Fibroblast of lung (primary cell): ENCODE data around the gene CYLD. TPM values are rescaled to one million over a fixed set of nuclear protein-coding genes. Genes with fewer than 3 reads are reported as not detected.

ENCODE experiments used
- DNase-seq, 2 donors: peaks; one replicate each; pipeline versions ENCODE4 v3.0.0 to v3.0.0-alpha.2; 2010; ENCODE audit warnings: low read depth in 2 of 2
- H2AFZ ChIP-seq: 2 replicates; pipeline ENCODE4 v1.5.1; 2012; ENCODE audit warnings: low read length, control low read depth, inconsistent platforms
- H3K27ac ChIP-seq: 2 replicates; pipeline ENCODE4 v1.5.1; 2011; ENCODE audit warnings: low read length, control low read depth; ENCODE audit not compliant: insufficient read depth
- H3K27me3 ChIP-seq: 2 replicates; pipeline ENCODE4 v1.5.1; 2011; ENCODE audit warnings: mild to moderate bottlenecking, low read length; ENCODE audit not compliant: control insufficient read depth, insufficient read depth
- H3K36me3 ChIP-seq: 2 replicates; pipeline ENCODE4 v1.5.1; 2011; ENCODE audit warnings: low read length; ENCODE audit not compliant: control insufficient read depth, insufficient read depth
- H3K4me1 ChIP-seq: 2 replicates; pipeline ENCODE4 v1.5.1; 2011; ENCODE audit warnings: low read length; ENCODE audit not compliant: control insufficient read depth, insufficient read depth; ENCODE audit errors: extremely low read depth
- H3K4me2 ChIP-seq: 2 replicates; pipeline ENCODE4 v1.5.1; 2011; ENCODE audit warnings: low read length, control low read depth; ENCODE audit not compliant: insufficient read depth; ENCODE audit errors: extremely low read depth
- H3K4me3 ChIP-seq, 4 experiments: fragments of 200-600 bp in 1 of 4; sonication (generic) in 1 of 4; replicated peaks in 1 of 4; 2 replicates each; pipeline ENCODE4 v1.5.1; 2011 to 2016; ENCODE audit warnings: low read length in 4 of 4, low read depth in 3 of 4, mild to moderate bottlenecking in 3 of 4, control low read depth in 2 of 4, inconsistent platforms in 1 of 4, mixed read lengths in 1 of 4; ENCODE audit not compliant: insufficient read depth in 1 of 4; ENCODE audit errors: control extremely low read depth in 1 of 4
- H3K79me2 ChIP-seq: 2 replicates; pipeline ENCODE4 v1.5.1; 2012; ENCODE audit warnings: mild to moderate bottlenecking, low read length, inconsistent platforms; ENCODE audit not compliant: control insufficient read depth, insufficient read depth
- H3K9ac ChIP-seq: 2 replicates; pipeline ENCODE4 v1.5.1; 2011; ENCODE audit warnings: mild to moderate bottlenecking, low read length, control low read depth; ENCODE audit not compliant: insufficient read depth
- H3K9me3 ChIP-seq: 2 replicates; pipeline ENCODE4 v1.5.1; 2012; ENCODE audit warnings: low read depth, low read length; ENCODE audit not compliant: control insufficient read depth, insufficient read depth
- H4K20me1 ChIP-seq: 2 replicates; pipeline ENCODE4 v1.5.1; 2011; ENCODE audit warnings: low read length; ENCODE audit not compliant: control insufficient read depth, insufficient read depth; ENCODE audit errors: extremely low read depth
- EZH2 ChIP-seq: IDR thresholded peaks from 2 replicates; pipeline ENCODE4 v1.5.1; 2012; ENCODE audit warnings: low read length, control low read depth, mild to moderate bottlenecking; ENCODE audit errors: missing control alignments
- polyA plus RNA-seq, 2 donors: library from polyadenylated mRNA; depleted of rRNA in 1 of 2; stranded (reverse) in 1 of 2; unstranded in 1 of 2; fragments of >200 nt; gene quantifications; 2 replicates each; pipeline ENCODE4 v1.2.1, GENCODE V29; 2011 to 2012; ENCODE audit warnings: missing spikeins in 1 of 2
- total RNA-seq: library from RNA; depleted of rRNA; stranded (reverse); fragments of >200 nt; gene quantifications from 2 replicates; pipeline ENCODE4 v1.2.1, GENCODE V29; 2014
- TF ChIP-seq, protein P1 (sequence below), 2 donors: IDR thresholded peaks in 1 of 2; conservative IDR thresholded peaks in 1 of 2; 1 replicate in 1 of 2; 2 replicates in 1 of 2; pipeline ENCODE4 v1.5.1; 2011 to 2012; ENCODE audit warnings: low read length in 2 of 2, control low read depth in 1 of 2, inconsistent platforms in 1 of 2, low read depth in 1 of 2, mild to moderate bottlenecking in 1 of 2

The CYLD gene
- total and polyA plus RNA-seq, 2 donors (not counting 1 experiment from before 2014, with no cell fraction given), result 22.1 to 66.7 TPM

GRCh38 chr16:50838165-50838564 lies 96.3 kb downstream of the CYLD start:
- Histone ChIP-seq H4K20me1 (no peaks in the 10 kb centered on the region), H2AFZ (no peak overlapping the region), H3K79me2 (no peaks in the 10 kb centered on the region), H3K36me3 (no peaks in the 10 kb centered on the region), H3K9ac (no peak overlapping the region), H3K9me3 (no peaks in the 10 kb centered on the region), H3K4me3 (no peak overlapping the region), H3K4me1 (no peaks in the 10 kb centered on the region), H3K27me3 (peaks cover 4% of the 10 kb centered on the region), H3K4me2 (no peak overlapping the region), H3K27ac (no peak overlapping the region)
- TF ChIP-seq EZH2, result no peak
- TF ChIP-seq, protein P1, sequence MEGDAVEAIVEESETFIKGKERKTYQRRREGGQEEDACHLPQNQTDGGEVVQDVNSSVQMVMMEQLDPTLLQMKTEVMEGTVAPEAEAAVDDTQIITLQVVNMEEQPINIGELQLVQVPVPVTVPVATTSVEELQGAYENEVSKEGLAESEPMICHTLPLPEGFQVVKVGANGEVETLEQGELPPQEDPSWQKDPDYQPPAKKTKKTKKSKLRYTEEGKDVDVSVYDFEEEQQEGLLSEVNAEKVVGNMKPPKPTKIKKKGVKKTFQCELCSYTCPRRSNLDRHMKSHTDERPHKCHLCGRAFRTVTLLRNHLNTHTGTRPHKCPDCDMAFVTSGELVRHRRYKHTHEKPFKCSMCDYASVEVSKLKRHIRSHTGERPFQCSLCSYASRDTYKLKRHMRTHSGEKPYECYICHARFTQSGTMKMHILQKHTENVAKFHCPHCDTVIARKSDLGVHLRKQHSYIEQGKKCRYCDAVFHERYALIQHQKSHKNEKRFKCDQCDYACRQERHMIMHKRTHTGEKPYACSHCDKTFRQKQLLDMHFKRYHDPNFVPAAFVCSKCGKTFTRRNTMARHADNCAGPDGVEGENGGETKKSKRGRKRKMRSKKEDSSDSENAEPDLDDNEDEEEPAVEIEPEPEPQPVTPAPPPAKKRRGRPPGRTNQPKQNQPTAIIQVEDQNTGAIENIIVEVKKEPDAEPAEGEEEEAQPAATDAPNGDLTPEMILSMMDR (conservative IDR thresholded peaks at IDR 0.05 in 1 of 2, IDR thresholded peaks at IDR 0.05 in 1 of 2; ENCODE audit: low read depth in 1 of 2, low read length in 2 of 2), result no peak
- no peak for DNase-seq

DNA sequence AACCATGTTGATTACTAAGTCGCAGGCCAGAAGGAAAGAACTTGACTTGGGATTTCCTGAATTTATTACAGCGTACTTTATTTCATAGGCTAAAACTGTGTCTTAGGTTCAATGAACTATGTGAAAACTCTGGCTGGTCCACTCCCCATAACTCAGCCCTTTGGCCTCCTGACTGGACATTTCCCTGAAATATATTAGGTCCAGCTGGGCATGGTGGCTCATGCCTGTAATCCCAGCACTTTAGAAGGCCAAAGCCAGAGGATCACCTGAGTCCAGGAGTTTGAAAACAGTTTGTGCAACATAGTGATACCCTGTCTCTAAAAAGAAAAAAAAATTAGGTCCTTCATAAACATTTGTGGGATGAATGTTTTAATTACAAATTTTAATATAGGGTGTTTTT lies 97.0 kb downstream of the CYLD start:
- no peak overlapping the region for H3K27ac ChIP-seq
- H4K20me1 ChIP-seq, result no peaks in the 10 kb centered on the region
- H3K27me3 ChIP-seq, result peaks cover 4% of the 10 kb centered on the region
- H3K9me3 ChIP-seq, result no peaks in the 10 kb centered on the region
- TF ChIP-seq EZH2, result no peak
- TF ChIP-seq, protein P1 (conservative IDR thresholded peaks at IDR 0.05 in 1 of 2, IDR thresholded peaks at IDR 0.05 in 1 of 2; ENCODE audit: low read depth in 1 of 2, low read length in 2 of 2), result no peak
- H3K4me1 ChIP-seq, result no peaks in the 10 kb centered on the region
- H3K4me3 ChIP-seq, result no peak overlapping the region
- no peaks in the 10 kb centered on the region for H3K36me3 ChIP-seq
- H2AFZ ChIP-seq, result no peak overlapping the region
- H3K4me2 ChIP-seq, result no peak overlapping the region
- no peaks in the 10 kb centered on the region for H3K79me2 ChIP-seq
- no peak overlapping the region for H3K9ac ChIP-seq
- DNase-seq, result no peak

- Histone ChIP-seq H4K20me1 (no peaks in the 10 kb centered on the region), H3K9me3 (no peaks in the 10 kb centered on the region), H3K4me2 (no peak overlapping the region), H3K79me2 (no peaks in the 10 kb centered on the region), H3K4me3 (no peak overlapping the region), H3K9ac (no peak overlapping the region), H3K27me3 (peaks cover 4% of the 10 kb centered on the region), H3K36me3 (no peaks in the 10 kb centered on the region), H3K27ac (no peak overlapping the region), H2AFZ (no peak overlapping the region), H3K4me1 (no peaks in the 10 kb centered on the region)
- no peak for TF ChIP-seq EZH2
- TF ChIP-seq, protein P1 (conservative IDR thresholded peaks at IDR 0.05 in 1 of 2, IDR thresholded peaks at IDR 0.05 in 1 of 2; ENCODE audit: low read depth in 1 of 2, low read length in 2 of 2), result no peak
- DNase-seq, result no peak
Observed at GRCh38 chr16:50839356-50839755, 97.5 kb downstream of the CYLD start.
